Stimulated activated CD4-positive, alpha-beta T cell treated with anti-CD3 and anti-CD28 coated beads, Interleukin-2, amount 100 ng/mL, for 24 hours (primary cell): ENCODE data around the gene ACSM2A.
"Not testable (repeated sequence)": the region's sequence is repeated elsewhere in the genome, so short reads cannot be mapped to it uniquely, and the experiment has no call there.

Experiments
- DNase-seq, 2 donors: peaks; one replicate each; pipeline ENCODE4 v3.0.0-alpha.2; 2020

Gene ACSM2A, protein sequence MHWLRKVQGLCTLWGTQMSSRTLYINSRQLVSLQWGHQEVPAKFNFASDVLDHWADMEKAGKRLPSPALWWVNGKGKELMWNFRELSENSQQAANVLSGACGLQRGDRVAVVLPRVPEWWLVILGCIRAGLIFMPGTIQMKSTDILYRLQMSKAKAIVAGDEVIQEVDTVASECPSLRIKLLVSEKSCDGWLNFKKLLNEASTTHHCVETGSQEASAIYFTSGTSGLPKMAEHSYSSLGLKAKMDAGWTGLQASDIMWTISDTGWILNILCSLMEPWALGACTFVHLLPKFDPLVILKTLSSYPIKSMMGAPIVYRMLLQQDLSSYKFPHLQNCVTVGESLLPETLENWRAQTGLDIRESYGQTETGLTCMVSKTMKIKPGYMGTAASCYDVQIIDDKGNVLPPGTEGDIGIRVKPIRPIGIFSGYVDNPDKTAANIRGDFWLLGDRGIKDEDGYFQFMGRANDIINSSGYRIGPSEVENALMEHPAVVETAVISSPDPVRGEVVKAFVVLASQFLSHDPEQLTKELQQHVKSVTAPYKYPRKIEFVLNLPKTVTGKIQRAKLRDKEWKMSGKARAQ

GRCh38 chr16:20451364-20451763 lies at the start of gene ACSM2A:
Gene ACSM2A, plus strand, starts transcription at chr16:20451521. Its CDS starts 8,594 bp downstream, at chr16:20460115.
- DNase-seq, result not testable (repeated sequence)

DNA sequence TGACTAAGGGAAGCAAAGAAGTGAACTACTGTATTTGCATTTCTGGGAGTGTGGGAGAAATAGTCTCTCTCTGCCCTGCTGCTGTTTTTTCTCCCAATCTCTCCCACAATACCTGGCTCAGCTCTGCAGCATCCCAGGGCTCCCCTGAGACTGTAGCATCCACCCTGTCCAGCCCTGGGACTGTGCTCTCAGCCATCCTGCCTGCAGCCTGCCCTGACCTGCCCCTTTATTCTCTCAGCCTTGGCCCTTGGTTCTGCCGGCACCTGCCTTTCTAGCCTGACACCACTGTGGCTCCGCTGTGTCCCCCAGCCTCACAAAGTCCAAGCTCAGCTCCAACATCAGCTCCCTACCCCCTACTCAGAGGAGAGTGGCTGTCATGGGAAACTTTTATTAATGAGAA lies 48.7 kb upstream of the ACSM2A start:
- DNase-seq, result no peak

- DNase-seq, result no peak
These were observed 46.7 kb upstream of the ACSM2A start, which contains the start of gene PDILT for GRCh38 chr16:20404637-20405036. Gene PDILT, minus strand, starts transcription at chr16:20404737. Its CDS starts 5,437 bp downstream, at chr16:20399300.

DNA sequence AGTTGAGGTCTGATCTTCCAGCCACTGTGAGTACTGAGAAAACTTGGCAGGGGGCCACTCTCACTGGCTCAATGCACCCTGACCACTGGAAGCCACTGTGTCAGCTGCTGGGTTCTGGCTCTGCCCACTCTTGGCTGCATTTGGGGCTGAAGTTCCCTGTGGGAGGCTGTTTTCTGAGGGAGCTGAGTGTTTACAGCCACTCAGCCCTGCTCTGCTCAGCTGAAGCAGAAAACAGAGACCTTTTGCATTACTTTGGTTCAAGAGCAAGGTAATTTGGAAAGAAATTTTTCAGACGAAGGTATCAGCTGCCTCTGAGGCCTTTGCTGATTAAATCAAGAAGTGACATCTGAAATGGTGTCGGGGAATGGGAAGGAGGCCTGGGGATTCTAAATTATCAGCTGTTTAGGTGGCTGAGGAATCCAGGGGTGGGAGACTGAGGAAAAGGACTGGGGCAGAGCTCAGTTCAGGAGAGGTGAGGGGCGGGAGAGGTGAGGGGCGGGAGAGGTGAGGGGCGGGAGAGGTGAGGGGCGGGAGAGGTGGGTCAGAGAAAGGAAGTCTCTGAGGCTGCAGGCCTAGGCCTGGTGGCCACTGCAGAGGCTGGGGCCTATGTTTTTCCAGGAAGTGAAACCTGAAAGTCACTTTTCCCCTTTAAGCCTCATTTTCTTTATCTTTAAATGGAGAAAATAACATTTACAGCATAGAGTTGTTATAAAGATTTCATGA lies 41.8 kb upstream of the ACSM2A start, which contains the start of gene ACSM5:
TSS of gene ACSM5 (plus strand) at position 137 of the 723 bp plus-strand sequence. CDS start 1,951 bp downstream, outside the sequence.
- DNase-seq, result no peak

DNA sequence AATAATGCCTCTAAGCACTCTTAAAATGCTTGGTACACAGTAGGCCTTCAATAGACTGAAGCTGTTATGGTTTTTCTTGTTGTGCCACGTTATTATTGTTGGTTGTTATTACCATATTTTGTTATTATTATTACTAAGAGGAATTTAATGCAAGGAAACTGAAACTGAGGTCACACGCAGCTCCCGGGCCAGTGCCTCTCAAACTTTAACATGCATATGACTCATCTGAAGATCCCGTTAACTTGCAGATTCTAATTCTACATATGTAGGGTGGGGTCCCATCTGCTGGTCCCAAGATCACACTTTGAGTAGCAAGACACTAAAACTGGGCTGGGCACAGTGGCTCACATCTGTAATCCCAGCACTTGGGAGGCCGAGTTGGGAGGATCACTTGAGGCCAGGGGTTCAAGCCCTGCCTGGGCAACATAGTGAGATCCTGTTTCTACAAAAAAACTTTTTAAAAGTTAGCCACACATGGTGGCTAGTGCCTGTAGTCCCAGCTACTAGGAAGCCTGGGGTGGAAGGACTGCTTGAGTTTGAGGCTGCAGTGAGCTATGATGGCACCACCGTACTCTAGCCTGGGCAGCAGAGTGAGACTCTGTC lies 41.1 kb upstream of the ACSM2A start:
- no peak for DNase-seq

DNA sequence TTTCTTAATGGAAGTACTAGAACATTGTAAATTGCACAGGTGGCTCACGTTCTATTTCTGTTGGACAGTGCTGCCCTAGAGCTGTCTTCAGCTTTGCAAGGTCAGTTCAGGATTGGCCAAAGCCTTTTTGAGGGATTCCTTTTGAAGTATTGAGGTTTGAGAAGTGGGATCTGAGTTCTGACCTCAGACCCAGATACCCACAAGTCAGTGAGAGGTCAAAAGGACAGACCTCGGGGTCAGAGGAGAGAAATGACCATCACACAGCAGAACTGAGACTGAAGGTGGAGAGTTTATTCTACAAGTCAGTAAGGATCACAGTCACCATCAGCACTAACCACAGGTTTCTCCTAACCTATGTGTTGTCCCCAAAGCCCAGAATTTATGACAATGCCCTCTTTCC lies 40.3 kb upstream of the ACSM2A start:
- no peak for DNase-seq

DNA sequence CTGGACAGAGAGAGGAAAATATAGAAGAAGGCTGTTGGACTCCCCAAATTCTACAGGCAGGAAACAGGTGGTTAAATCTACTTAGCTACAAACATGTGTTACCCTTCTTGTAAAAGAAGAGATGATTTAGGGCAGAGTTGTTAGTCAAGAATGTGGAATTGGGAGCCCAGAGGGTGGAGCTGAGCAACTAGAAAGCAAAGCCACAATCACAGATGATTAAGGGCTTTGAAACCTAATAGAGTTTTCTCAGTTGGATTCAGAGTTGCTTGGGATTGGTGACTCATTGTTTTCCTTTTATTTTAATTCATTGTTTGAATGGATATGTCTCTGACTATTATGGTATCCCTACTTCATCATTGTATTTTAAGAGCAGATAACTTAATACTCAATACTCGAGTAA lies 35.8 kb upstream of the ACSM2A start:
- no peak for DNase-seq

DNA sequence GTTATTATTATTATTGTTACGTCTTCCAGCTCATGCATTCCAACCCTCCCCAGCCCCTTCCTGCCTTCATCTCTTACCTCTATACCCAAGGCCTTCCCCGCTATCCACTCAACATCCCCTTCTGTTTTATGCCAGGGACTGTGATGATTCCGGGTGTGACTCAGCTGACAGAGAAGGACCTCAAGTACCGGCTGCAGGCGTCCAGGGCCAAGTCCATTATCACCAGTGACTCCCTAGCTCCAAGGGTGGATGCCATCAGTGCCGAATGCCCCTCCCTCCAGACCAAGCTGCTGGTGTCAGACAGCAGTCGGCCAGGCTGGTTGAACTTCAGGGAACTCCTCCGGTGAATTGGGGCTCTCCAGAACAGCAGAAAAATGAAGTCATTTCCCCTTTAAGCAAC lies 32.2 kb upstream of the ACSM2A start:
- DNase-seq, result not testable (repeated sequence)

DNA sequence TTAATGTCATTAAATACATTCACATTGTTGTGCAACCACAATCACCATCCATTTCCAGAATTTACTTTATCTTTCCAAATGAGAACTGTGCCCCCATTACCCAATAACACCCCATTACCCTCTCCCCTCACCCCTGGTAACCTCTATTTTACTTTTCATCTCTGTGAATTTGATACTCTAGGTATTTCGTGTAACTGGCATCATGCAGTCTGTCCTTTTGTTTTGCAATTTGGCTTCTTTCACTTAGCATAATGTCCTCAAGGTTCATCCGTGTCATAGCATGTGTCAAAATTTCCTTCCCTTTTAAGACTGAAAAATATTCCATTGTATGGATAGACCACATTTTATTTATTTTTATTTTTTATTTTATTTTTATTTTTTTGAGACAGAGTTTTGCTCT lies 29.6 kb upstream of the ACSM2A start:
- DNase-seq, result not testable (repeated sequence)

DNA sequence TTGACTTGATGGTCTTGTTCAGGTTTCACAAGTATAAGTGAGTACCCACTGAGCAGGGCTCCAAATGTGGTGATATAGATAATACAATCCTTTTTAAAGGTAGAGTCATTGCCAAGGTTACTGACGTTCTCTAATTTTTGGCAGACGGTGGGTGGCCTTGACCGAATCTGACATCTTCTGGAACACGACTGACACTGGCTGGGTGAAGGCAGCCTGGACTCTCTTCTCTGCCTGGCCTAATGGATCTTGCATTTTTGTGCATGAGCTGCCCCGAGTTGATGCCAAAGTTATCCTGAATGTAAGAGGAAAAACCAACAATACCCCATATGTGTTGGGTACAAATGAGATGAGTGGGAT lies 27.6 kb upstream of the ACSM2A start:
- DNase-seq, result not testable (repeated sequence)

DNA sequence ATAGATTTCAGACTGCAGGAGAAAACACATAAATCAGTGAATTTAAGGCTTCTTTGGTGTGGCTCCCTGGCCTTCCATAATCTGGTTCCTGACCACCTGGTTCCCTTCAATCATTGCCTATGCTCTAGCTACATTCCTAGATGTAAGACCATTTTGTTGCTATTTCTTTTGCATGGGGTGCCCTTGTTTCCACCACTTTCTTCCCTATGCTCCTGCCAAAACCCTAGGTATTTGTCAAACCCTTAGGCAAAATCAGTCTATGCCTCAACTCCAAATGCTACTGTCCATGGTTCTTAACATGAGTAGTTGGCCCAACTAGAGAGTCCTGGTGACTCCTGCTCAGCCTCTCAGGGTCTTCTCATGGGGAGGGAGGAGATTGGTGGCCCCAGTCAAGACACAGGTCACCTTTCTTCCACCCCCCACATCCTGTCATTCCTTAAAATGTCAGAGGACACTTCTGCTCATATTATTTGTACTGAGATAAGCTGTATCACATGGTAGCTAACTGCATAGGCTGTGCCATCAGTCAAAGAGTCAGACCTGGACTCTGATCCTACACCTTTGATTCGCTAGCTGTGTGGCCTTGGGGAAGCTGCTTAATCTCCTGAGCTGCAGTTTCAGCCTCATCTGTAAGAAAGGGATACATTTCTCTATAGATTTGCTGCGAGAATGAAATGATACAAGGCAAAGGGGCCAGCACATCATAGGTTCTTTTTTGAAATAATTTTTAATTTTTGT lies 27.0 kb upstream of the ACSM2A start:
- DNase-seq, result no peak

GRCh38 chr16:20427401-20427797 lies 23.9 kb upstream of the ACSM2A start:
- not testable (repeated sequence) for DNase-seq

GRCh38 chr16:20429499-20429898 lies 21.8 kb upstream of the ACSM2A start:
- DNase-seq, result not testable (repeated sequence)

- DNase-seq, result not testable (repeated sequence)
These were observed 20.8 kb upstream of the ACSM2A start for GRCh38 chr16:20430480-20430879.

GRCh38 chr16:20430948-20431347 lies 20.4 kb upstream of the ACSM2A start:
- DNase-seq, result no peak

- not testable (repeated sequence) for DNase-seq
These were observed 12.4 kb upstream of the ACSM2A start for GRCh38 chr16:20438950-20439349.

GRCh38 chr16:20439820-20440231 lies 11.5 kb upstream of the ACSM2A start:
- not testable (repeated sequence) for DNase-seq

DNA sequence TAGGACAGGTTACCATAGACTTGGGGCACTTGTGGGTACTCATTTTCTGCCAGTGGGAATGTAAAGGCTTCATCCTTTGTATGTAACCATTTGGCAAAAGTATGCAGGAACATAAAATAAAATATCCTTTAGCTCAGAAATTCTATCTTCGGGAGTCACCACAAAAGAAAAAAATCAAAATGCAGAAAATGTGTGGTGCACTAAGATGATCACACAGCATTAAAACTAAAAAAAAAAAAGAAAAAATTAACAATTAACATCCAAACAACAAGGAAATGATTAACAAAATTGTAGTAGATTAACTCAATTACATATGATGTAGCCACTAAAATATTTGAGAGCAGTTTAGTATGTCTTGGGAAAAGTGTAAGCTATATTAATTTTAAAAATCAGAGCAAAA lies 10.6 kb upstream of the ACSM2A start:
- not testable (repeated sequence) for DNase-seq

DNA sequence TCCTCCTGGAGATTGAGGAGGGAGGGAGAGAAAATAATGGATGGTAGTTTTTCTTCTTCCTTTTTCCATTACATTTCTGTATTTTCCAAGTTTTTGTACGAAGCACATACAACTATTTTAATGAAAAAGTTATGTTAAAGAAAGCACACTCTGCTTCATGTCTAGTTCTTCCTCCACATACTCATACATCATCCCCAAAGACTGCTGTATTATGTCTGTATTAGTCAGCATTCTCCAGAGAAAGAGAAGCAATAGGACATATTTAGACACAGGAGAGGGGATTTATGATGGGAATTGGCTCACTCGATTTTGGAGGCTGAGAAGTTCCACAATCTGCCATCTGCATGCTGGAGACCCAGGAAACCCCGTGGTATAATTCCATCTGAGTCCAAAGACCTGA lies 10.1 kb upstream of the ACSM2A start:
- DNase-seq, result no peak

DNA sequence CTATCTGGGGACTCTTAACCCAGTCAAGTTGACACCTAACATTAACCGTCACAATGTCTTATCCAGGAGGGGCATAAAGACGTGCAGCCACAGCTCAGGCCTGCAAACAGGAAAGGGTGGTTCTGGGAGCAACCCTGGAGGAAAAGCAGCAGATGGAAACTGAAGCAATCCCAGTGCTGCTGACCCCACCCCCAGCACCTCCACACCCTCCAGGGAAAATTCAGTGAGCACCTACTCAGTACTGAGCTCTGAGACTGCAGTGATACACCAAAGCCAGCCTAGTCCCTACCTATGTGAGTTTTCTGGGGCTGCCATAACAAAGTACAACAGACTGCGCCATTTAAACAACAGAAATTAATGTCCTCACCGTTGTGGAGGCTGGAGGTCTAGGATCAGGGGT lies 9.5 kb upstream of the ACSM2A start:
- not testable (repeated sequence) for DNase-seq

GRCh38 chr16:20446652-20447393 lies 4.5 kb upstream of the ACSM2A start:
- DNase-seq, result not testable (repeated sequence)

DNA sequence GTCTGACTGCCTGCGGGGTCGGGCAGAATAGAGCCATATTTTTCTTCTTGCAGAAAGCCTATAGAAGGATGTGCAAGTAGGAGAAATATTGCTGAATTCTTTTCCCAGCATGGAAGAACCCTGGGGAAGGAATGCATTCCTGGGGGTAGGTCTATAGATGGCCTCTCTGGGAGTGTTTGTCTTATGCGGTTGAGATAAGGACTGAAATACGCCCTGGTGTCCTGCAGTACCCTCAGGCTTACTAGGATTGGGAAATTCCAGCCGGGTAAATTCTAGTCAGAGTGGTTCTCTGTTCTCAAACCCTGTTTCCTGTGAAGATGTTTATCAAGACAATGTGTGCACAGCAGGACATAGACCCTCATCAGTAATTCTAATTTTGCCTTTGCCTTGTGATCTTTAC lies 2.3 kb downstream of the ACSM2A start:
- DNase-seq, result not testable (repeated sequence)
